GM23338 (cell line): Measurements from ENCODE around the gene MARCHF9. TPM values are rescaled to one million over a fixed set of nuclear protein-coding genes. Genes with fewer than 3 reads are reported as not detected.

Experiments
- ATAC-seq: fragments of 200-7000 bp; cut with Tn5 transposase; 3 replicates; pipeline ENCODE4 v1.9.1; 2020
- DNase-seq: peaks from one replicate; pipeline ENCODE4 v3.0.0-alpha.2; 2015; ENCODE audit warnings: low spot score
- H2AFZ ChIP-seq: fragments of 200-600 bp; sonication (generic); 2 replicates; pipeline ENCODE4 v1.8.0; 2016; ENCODE audit warnings: antibody characterized with exemption, mild to moderate bottlenecking, moderate library complexity
- H3F3A ChIP-seq: fragments of 200-600 bp; sonication (generic); replicated peaks from 2 replicates; pipeline ENCODE4 v1.8.0; 2017; ENCODE audit warnings: antibody characterized with exemption, mixed run types, low read depth
- H3K27ac ChIP-seq: fragments of 200-600 bp; sonication (generic); 2 replicates; pipeline ENCODE4 v1.6.1; 2016; ENCODE audit warnings: low read depth
- H3K27me3 ChIP-seq: fragments of 200-600 bp; sonication (generic); 2 replicates; pipeline ENCODE4 v1.8.0; 2016; ENCODE audit warnings: mild to moderate bottlenecking, mixed run types, moderate library complexity; ENCODE audit not compliant: insufficient read depth
- H3K36me3 ChIP-seq: fragments of 200-600 bp; sonication (generic); 2 replicates; pipeline ENCODE4 v1.8.0; 2016; ENCODE audit warnings: mild to moderate bottlenecking; ENCODE audit not compliant: insufficient read depth
- H3K4me1 ChIP-seq: fragments of 200-600 bp; sonication (generic); 2 replicates; pipeline ENCODE4 v1.8.0; 2016; ENCODE audit warnings: mild to moderate bottlenecking, moderate library complexity; ENCODE audit not compliant: insufficient read depth
- H3K4me2 ChIP-seq: fragments of 200-600 bp; sonication (generic); 2 replicates; pipeline ENCODE4 v1.7.1; 2017; ENCODE audit warnings: mixed run types
- H3K4me3 ChIP-seq: fragments of 200-600 bp; sonication (generic); 2 replicates; pipeline ENCODE4 v1.6.1; 2016; ENCODE audit warnings: mixed run types
- H3K79me2 ChIP-seq: fragments of 200-600 bp; sonication (generic); replicated peaks from 2 replicates; pipeline ENCODE4 v1.8.0; 2017; ENCODE audit warnings: mild to moderate bottlenecking; ENCODE audit not compliant: insufficient read depth
- H3K9me2 ChIP-seq: fragments of 200-600 bp; sonication (generic); 2 replicates; pipeline ENCODE4 v1.8.0; 2017; ENCODE audit not compliant: insufficient read depth
- H4K20me1 ChIP-seq: fragments of 200-600 bp; sonication (generic); replicated peaks from 2 replicates; pipeline ENCODE4 v1.8.0; 2017; ENCODE audit warnings: mild to moderate bottlenecking; ENCODE audit not compliant: insufficient read depth
- H3K27ac Mint-ChIP-seq: 2 replicates; pipeline ENCODE4 v1.8.0; 2020; ENCODE audit warnings: inconsistent platforms, mild to moderate bottlenecking, moderate library complexity, mixed read lengths
- H3K27me3 Mint-ChIP-seq: 3 replicates; pipeline ENCODE4 v1.8.0; 2022; ENCODE audit warnings: low read depth, mild to moderate bottlenecking, moderate library complexity, mixed read lengths, inconsistent platforms; ENCODE audit not compliant: insufficient read depth, poor library complexity
- H3K36me3 Mint-ChIP-seq: 3 replicates; pipeline ENCODE4 v1.8.0; 2021; ENCODE audit warnings: low read depth, mild to moderate bottlenecking, inconsistent platforms, moderate library complexity, mixed read lengths
- H3K4me1 Mint-ChIP-seq: 3 replicates; pipeline ENCODE4 v1.8.0; 2020; ENCODE audit warnings: mild to moderate bottlenecking, inconsistent platforms, mixed read lengths
- H3K4me3 Mint-ChIP-seq: 3 replicates; pipeline ENCODE4 v1.8.0; 2021; ENCODE audit warnings: moderate library complexity, mild to moderate bottlenecking, inconsistent platforms, mixed read lengths
- H3K9me3 Mint-ChIP-seq: 3 replicates; pipeline ENCODE4 v1.8.0; 2020; ENCODE audit warnings: moderate library complexity, mild to moderate bottlenecking, inconsistent platforms, mixed read lengths
- CREB1 ChIP-seq: fragments of 250-450 bp; sonication (Bioruptor Pico); IDR thresholded peaks from 2 replicates; pipeline ENCODE4 v1.5.0; 2020; ENCODE audit warnings: low read depth, mild to moderate bottlenecking, moderate library complexity
- CTCF ChIP-seq, 2 experiments: fragments of 200-600 bp in 1 of 2; sonication (generic) in 1 of 2; conservative IDR thresholded peaks; 2 replicates each; pipeline versions ENCODE4 v1.5.1 to v1.6.1; 2016 to 2017; ENCODE audit warnings: antibody characterized with exemption in 2 of 2, low read depth in 2 of 2, mild to moderate bottlenecking in 2 of 2, moderate library complexity in 1 of 2
- ETS1 ChIP-seq: IDR thresholded peaks from 2 replicates; pipeline ENCODE4 v1.6.1; 2016; ENCODE audit warnings: antibody characterized with exemption
- EZH2 ChIP-seq: fragments of 200-600 bp; sonication (generic); IDR thresholded peaks from one replicate; pipeline ENCODE4 v1.8.0; 2017; ENCODE audit warnings: antibody characterized with exemption, mild to moderate bottlenecking, low read depth; ENCODE audit not compliant: unreplicated experiment
- EZH2phosphoT487 ChIP-seq: fragments of 200-600 bp; sonication (generic); IDR thresholded peaks from one replicate; pipeline ENCODE4 v1.8.1; 2018; ENCODE audit warnings: antibody characterized with exemption; ENCODE audit not compliant: unreplicated experiment
- JUNB ChIP-seq: IDR thresholded peaks from one replicate; pipeline ENCODE4 v1.6.1; 2016; ENCODE audit warnings: antibody characterized with exemption; ENCODE audit not compliant: unreplicated experiment
- NANOG ChIP-seq: IDR thresholded peaks from 2 replicates; pipeline ENCODE4 v1.6.1; 2016; ENCODE audit warnings: antibody characterized with exemption, borderline replicate concordance
- STAT1 ChIP-seq: IDR thresholded peaks from one replicate; pipeline ENCODE4 v1.6.1; 2016; ENCODE audit warnings: antibody characterized with exemption; ENCODE audit not compliant: unreplicated experiment
- ZNF114 ChIP-seq: fragments of 250-450 bp; sonication (Bioruptor Pico); IDR thresholded peaks from 2 replicates; pipeline ENCODE4 v1.5.0; 2020; ENCODE audit warnings: mild to moderate bottlenecking, moderate library complexity
- ZNF331 ChIP-seq: fragments of 250-450 bp; sonication (Bioruptor Pico); IDR thresholded peaks from 2 replicates; pipeline ENCODE4 v1.5.0; 2020; ENCODE audit warnings: low read depth, mild to moderate bottlenecking, moderate library complexity
- polyA plus RNA-seq: library from polyadenylated mRNA; unstranded; fragments of >200 nt; fragmentation: Nextera tagmentation; extraction: Ambion mirVana; gene quantifications from 2 replicates; pipeline ENCODE4 v1.2.1, GENCODE V29; 2016
- total RNA-seq: library from RNA; depleted of rRNA; stranded (reverse); fragments of >200 nt; shearing (Covaris generic); gene quantifications from 2 replicates; pipeline ENCODE4 v1.2.3, GENCODE V29; 2014
- TF ChIP-seq, protein P1 (sequence below): IDR thresholded peaks from one replicate; pipeline ENCODE4 v1.6.1; 2018; ENCODE audit warnings: antibody characterized with exemption; ENCODE audit not compliant: unreplicated experiment
- TF ChIP-seq, protein P2 (sequence below): fragments of 250-450 bp; sonication (Bioruptor Pico); IDR thresholded peaks from 2 replicates; pipeline ENCODE4 v1.5.0; 2020; ENCODE audit warnings: mild to moderate bottlenecking, moderate library complexity

Gene MARCHF9
- total and polyA plus RNA-seq, 2 experiments from 2014 or later = 2.9 to 3.3 TPM

- peaks cover 7% of the 10 kb centered on the region for H3K4me1 Mint-ChIP-seq
- Histone ChIP-seq H3K4me2 (peak within 1 kb of the TSS; percentile 99), H3K27me3 (peaks cover 22% of the 10 kb centered on the region), H3K79me2 (no peaks in the 10 kb centered on the region), H4K20me1 (peaks cover 7% of the 10 kb centered on the region; the same call in 1 of the 2 replicates), H3K36me3 (no peaks in the 10 kb centered on the region; the same call in 1 of the 2 replicates), H3F3A (no peaks in the 10 kb centered on the region; the same call in 1 of the 2 replicates), H3K4me3 (peak within 1 kb of the TSS; percentile 78), H3K27ac (peak within 1 kb of the TSS; percentile 95), H2AFZ (peak within 1 kb of the TSS; percentile 100), H3K9me2 (no peaks in the 10 kb centered on the region), H3K4me1 (peaks cover under 1% of the 10 kb centered on the region; the same call in 1 of the 2 replicates)
- no peaks in the 10 kb centered on the region; the same call in 2 of the 3 replicates for H3K9me3 Mint-ChIP-seq
- H3K36me3 Mint-ChIP-seq = peaks cover 33% of the 10 kb centered on the region
- H3K27ac Mint-ChIP-seq = peak within 1 kb of the TSS; percentile 100
- DNase-seq (peak; percentile 73), ATAC-seq (peak; percentile 62)
- H3K4me3 Mint-ChIP-seq = peak within 1 kb of the TSS; percentile 98
- TF ChIP-seq EZH2phosphoT487 (no peak), CTCF (conservative IDR thresholded peaks at IDR 0.05; ENCODE audit: low read depth in 2 of 2) (no peak), STAT1 (no peak), CREB1 (CRISPR knock-in tag) (no peak), EZH2 (no peak), ZNF114 (CRISPR knock-in tag) (no peak), JUNB (no peak), NANOG (no peak), ZNF331 (CRISPR knock-in tag) (no peak), ETS1 (no peak)
- TF ChIP-seq, protein P1, sequence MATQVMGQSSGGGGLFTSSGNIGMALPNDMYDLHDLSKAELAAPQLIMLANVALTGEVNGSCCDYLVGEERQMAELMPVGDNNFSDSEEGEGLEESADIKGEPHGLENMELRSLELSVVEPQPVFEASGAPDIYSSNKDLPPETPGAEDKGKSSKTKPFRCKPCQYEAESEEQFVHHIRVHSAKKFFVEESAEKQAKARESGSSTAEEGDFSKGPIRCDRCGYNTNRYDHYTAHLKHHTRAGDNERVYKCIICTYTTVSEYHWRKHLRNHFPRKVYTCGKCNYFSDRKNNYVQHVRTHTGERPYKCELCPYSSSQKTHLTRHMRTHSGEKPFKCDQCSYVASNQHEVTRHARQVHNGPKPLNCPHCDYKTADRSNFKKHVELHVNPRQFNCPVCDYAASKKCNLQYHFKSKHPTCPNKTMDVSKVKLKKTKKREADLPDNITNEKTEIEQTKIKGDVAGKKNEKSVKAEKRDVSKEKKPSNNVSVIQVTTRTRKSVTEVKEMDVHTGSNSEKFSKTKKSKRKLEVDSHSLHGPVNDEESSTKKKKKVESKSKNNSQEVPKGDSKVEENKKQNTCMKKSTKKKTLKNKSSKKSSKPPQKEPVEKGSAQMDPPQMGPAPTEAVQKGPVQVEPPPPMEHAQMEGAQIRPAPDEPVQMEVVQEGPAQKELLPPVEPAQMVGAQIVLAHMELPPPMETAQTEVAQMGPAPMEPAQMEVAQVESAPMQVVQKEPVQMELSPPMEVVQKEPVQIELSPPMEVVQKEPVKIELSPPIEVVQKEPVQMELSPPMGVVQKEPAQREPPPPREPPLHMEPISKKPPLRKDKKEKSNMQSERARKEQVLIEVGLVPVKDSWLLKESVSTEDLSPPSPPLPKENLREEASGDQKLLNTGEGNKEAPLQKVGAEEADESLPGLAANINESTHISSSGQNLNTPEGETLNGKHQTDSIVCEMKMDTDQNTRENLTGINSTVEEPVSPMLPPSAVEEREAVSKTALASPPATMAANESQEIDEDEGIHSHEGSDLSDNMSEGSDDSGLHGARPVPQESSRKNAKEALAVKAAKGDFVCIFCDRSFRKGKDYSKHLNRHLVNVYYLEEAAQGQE = no peak
- TF ChIP-seq, protein P2, sequence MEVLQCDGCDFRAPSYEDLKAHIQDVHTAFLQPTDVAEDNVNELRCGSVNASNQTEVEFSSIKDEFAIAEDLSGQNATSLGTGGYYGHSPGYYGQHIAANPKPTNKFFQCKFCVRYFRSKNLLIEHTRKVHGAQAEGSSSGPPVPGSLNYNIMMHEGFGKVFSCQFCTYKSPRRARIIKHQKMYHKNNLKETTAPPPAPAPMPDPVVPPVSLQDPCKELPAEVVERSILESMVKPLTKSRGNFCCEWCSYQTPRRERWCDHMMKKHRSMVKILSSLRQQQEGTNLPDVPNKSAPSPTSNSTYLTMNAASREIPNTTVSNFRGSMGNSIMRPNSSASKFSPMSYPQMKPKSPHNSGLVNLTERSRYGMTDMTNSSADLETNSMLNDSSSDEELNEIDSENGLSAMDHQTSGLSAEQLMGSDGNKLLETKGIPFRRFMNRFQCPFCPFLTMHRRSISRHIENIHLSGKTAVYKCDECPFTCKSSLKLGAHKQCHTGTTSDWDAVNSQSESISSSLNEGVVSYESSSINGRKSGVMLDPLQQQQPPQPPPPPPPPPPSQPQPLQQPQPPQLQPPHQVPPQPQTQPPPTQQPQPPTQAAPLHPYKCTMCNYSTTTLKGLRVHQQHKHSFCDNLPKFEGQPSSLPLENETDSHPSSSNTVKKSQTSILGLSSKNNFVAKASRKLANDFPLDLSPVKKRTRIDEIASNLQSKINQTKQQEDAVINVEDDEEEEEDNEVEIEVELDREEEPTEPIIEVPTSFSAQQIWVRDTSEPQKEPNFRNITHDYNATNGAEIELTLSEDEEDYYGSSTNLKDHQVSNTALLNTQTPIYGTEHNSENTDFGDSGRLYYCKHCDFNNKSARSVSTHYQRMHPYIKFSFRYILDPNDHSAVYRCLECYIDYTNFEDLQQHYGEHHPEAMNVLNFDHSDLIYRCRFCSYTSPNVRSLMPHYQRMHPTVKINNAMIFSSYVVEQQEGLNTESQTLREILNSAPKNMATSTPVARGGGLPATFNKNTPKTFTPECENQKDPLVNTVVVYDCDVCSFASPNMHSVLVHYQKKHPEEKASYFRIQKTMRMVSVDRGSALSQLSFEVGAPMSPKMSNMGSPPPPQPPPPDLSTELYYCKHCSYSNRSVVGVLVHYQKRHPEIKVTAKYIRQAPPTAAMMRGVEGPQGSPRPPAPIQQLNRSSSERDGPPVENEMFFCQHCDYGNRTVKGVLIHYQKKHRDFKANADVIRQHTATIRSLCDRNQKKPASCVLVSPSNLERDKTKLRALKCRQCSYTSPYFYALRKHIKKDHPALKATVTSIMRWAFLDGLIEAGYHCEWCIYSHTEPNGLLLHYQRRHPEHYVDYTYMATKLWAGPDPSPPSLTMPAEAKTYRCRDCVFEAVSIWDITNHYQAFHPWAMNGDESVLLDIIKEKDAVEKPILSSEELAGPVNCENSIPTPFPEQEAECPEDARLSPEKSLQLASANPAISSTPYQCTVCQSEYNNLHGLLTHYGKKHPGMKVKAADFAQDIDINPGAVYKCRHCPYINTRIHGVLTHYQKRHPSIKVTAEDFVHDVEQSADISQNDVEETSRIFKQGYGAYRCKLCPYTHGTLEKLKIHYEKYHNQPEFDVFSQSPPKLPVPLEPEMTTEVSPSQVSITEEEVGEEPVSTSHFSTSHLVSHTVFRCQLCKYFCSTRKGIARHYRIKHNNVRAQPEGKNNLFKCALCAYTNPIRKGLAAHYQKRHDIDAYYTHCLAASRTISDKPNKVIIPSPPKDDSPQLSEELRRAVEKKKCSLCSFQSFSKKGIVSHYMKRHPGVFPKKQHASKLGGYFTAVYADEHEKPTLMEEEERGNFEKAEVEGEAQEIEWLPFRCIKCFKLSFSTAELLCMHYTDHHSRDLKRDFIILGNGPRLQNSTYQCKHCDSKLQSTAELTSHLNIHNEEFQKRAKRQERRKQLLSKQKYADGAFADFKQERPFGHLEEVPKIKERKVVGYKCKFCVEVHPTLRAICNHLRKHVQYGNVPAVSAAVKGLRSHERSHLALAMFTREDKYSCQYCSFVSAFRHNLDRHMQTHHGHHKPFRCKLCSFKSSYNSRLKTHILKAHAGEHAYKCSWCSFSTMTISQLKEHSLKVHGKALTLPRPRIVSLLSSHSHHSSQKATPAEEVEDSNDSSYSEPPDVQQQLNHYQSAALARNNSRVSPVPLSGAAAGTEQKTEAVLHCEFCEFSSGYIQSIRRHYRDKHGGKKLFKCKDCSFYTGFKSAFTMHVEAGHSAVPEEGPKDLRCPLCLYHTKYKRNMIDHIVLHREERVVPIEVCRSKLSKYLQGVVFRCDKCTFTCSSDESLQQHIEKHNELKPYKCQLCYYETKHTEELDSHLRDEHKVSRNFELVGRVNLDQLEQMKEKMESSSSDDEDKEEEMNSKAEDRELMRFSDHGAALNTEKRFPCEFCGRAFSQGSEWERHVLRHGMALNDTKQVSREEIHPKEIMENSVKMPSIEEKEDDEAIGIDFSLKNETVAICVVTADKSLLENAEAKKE (CRISPR knock-in tag) = no peak
- H3K27me3 Mint-ChIP-seq = peaks cover 14% of the 10 kb centered on the region
Observed at GRCh38 chr12:57772429-57773322, 17.8 kb downstream of the MARCHF9 start, which contains the start of gene EEF1AKMT3. TSS of gene EEF1AKMT3 (plus strand) at chr12:57772614. CDS start at chr12:57772725, 111 bp downstream.
